Measurements from ENCODE around the gene PRPF6. TPM values are rescaled to one million over a fixed set of nuclear protein-coding genes. Genes with fewer than 3 reads are reported as not detected.

The PRPF6 gene
- polyA plus RNA-seq, 1 donor from 2014 or later, result 91.9 TPM

GRCh38 chr20:63944078-63944941 lies 36.6 kb upstream of the PRPF6 start:
- Histone ChIP-seq H3K27ac (ENCODE audit: low read length) (no peak overlapping the region), H3K4me3 (ENCODE audit: low read length) (no peak overlapping the region), H3K27me3 (ENCODE audit: insufficient read depth, low read depth, low read length) (no peaks in the 10 kb centered on the region), H3F3A (ENCODE audit: insufficient read depth, low read length, poor library complexity, severe bottlenecking) (no peaks in the 10 kb centered on the region), H4K20me1 (ENCODE audit: insufficient read depth) (no peaks in the 10 kb centered on the region), H3K9me2 (ENCODE audit: insufficient read depth, low read length) (no peaks in the 10 kb centered on the region), H3K4me2 (ENCODE audit: low read length) (no peak overlapping the region), H3K9me3 (ENCODE audit: low read length) (no peaks in the 10 kb centered on the region), H3K9ac (ENCODE audit: low read length) (no peak overlapping the region), H2AFZ (ENCODE audit: low read depth, low read length) (no peak overlapping the region), H3K79me2 (replicated peaks; ENCODE audit: insufficient read depth, low read length) (peaks cover 14% of the 10 kb centered on the region), H3K36me3 (ENCODE audit: insufficient read depth, low read length) (no peaks in the 10 kb centered on the region)
- TF ChIP-seq RAD21 (conservative IDR thresholded peaks at IDR 0.05) (no peak), SMC3 (conservative IDR thresholded peaks at IDR 0.05; ENCODE audit: poor library complexity) (no peak), MXI1 (conservative IDR thresholded peaks at IDR 0.05; ENCODE audit: poor library complexity, severe bottlenecking) (no peak), EZH2 (IDR thresholded peaks at IDR 0.05; ENCODE audit: borderline replicate concordance, insufficient read depth, low read length, poor library complexity, severe bottlenecking) (no peak), POLR2AphosphoS5 (IDR thresholded peaks at IDR 0.05) (no peak), REST (IDR thresholded peaks at IDR 0.05; ENCODE audit: borderline replicate concordance) (no peak), TAF1 (IDR thresholded peaks at IDR 0.05; ENCODE audit: low read depth) (no peak), CTCF (IDR thresholded peaks at IDR 0.05; ENCODE audit: poor library complexity, severe bottlenecking) (no peak), EP300 (conservative IDR thresholded peaks at IDR 0.05; ENCODE audit: poor library complexity, severe bottlenecking) (no peak)

DNA sequence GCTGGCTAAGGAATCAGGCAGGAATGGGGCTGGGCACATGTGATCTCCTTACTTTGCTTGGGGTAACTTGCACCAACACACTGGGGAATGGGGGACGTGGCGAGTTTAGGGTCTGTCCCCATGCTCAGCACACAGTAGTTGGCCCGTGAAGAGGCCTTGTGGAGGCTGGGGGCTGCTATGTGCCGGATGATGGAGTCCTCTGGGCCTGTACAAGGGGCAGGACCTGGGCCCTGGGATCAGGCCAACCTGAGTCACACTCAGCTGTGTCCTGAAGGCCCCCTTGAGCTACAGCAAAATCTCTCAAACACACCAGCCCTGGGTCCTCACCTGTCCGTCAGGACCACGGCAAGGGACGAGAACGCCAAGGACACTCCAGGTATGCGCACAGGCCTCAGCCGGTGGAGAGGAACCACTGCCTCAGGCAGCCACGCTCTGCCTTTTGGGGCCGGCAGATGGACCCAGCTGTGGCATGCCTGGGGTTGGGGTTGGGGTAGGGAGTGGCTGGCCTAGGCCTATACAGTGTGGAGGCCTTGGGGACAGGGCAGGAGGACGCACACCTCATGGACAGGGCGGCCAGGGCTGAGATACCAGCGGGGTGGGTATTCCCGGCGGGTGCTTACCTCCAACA lies 35.8 kb upstream of the PRPF6 start:
- H3K36me3 ChIP-seq (ENCODE audit: insufficient read depth, low read length), result no peaks in the 10 kb centered on the region
- no peaks in the 10 kb centered on the region for H3K9me3 ChIP-seq (ENCODE audit: low read length)
- H3K27ac ChIP-seq (ENCODE audit: low read length), result no peak overlapping the region
- no peaks in the 10 kb centered on the region for H3K27me3 ChIP-seq (ENCODE audit: insufficient read depth, low read depth, low read length)
- H4K20me1 ChIP-seq (ENCODE audit: insufficient read depth), result no peaks in the 10 kb centered on the region
- no peak overlapping the region for H3K4me2 ChIP-seq (ENCODE audit: low read length)
- H3K9me2 ChIP-seq (ENCODE audit: insufficient read depth, low read length), result no peaks in the 10 kb centered on the region
- no peak overlapping the region for H2AFZ ChIP-seq (ENCODE audit: low read depth, low read length)
- no peaks in the 10 kb centered on the region for H3F3A ChIP-seq (ENCODE audit: insufficient read depth, low read length, poor library complexity, severe bottlenecking)
- no peak overlapping the region for H3K4me3 ChIP-seq (ENCODE audit: low read length)
- H3K79me2 ChIP-seq (replicated peaks; ENCODE audit: insufficient read depth, low read length), result peaks cover 20% of the 10 kb centered on the region
- no peak overlapping the region for H3K9ac ChIP-seq (ENCODE audit: low read length)
- TF ChIP-seq EP300 (conservative IDR thresholded peaks at IDR 0.05; ENCODE audit: poor library complexity, severe bottlenecking), result no peak
- TF ChIP-seq SMC3 (conservative IDR thresholded peaks at IDR 0.05; ENCODE audit: poor library complexity), result no peak
- no peak for TF ChIP-seq POLR2AphosphoS5 (IDR thresholded peaks at IDR 0.05)
- TF ChIP-seq RAD21 (conservative IDR thresholded peaks at IDR 0.05), result no peak
- no peak for TF ChIP-seq TAF1 (IDR thresholded peaks at IDR 0.05; ENCODE audit: low read depth)
- TF ChIP-seq REST (IDR thresholded peaks at IDR 0.05; ENCODE audit: borderline replicate concordance), result no peak
- no peak for TF ChIP-seq MXI1 (conservative IDR thresholded peaks at IDR 0.05; ENCODE audit: poor library complexity, severe bottlenecking)
- no peak for TF ChIP-seq EZH2 (IDR thresholded peaks at IDR 0.05; ENCODE audit: borderline replicate concordance, insufficient read depth, low read length, poor library complexity, severe bottlenecking)
- no peak for TF ChIP-seq CTCF (IDR thresholded peaks at IDR 0.05; ENCODE audit: poor library complexity, severe bottlenecking)
